Stimulated activated naive CD8-positive, alpha-beta T cell treated with anti-CD3 and anti-CD28 coated beads, Interleukin-15, Interleukin-2, amounts not matched to agents 100 ng/mL and 50 ng/mL, for 24 hours (primary cell): Measurements from ENCODE around the gene FAM228A.

Experiments
- H3K27ac Mint-ChIP-seq: one replicate; pipeline ENCODE4 v1.8.0; 2021; ENCODE audit warnings: mild to moderate bottlenecking, mixed read lengths
- H3K27me3 Mint-ChIP-seq: one replicate; pipeline ENCODE4 v1.8.0; 2021; ENCODE audit warnings: mixed read lengths
- H3K36me3 Mint-ChIP-seq: one replicate; pipeline ENCODE4 v1.8.0; 2021; ENCODE audit warnings: low read depth, mixed read lengths
- H3K4me1 Mint-ChIP-seq: one replicate; pipeline ENCODE4 v1.8.0; 2021; ENCODE audit warnings: low read depth, mixed read lengths
- H3K4me3 Mint-ChIP-seq: one replicate; pipeline ENCODE4 v1.8.0; 2021; ENCODE audit warnings: mild to moderate bottlenecking, mixed read lengths
- H3K9me3 Mint-ChIP-seq: one replicate; pipeline ENCODE4 v1.8.0; 2021; ENCODE audit warnings: mixed read lengths

FAM228A gene

DNA sequence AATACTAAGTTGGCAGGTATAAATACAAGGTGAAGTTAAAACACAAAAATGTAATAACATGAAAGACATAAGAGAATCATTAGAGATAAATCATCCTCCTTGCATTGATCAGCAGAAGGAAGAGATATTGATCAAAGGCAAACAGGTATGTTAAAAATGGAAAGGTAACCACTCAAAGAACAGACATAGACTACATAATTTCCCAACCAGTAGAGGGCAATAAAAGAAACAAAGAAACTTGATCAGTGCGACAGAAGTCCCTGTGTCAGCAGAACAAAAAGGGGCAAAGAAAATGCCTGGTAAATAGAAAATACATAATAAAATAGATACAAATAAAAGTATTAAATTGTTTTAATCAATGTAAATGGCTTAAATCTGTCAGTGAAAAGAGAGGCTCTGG is 53.6 kb downstream of the FAM228A start:
- no peak overlapping the region for H3K27ac Mint-ChIP-seq
- no peaks in the 10 kb centered on the region for H3K27me3 Mint-ChIP-seq
- no peaks in the 10 kb centered on the region for H3K4me1 Mint-ChIP-seq
- peaks cover 9% of the 10 kb centered on the region for H3K36me3 Mint-ChIP-seq
- H3K9me3 Mint-ChIP-seq = no peaks in the 10 kb centered on the region
- H3K4me3 Mint-ChIP-seq = no peak overlapping the region

DNA sequence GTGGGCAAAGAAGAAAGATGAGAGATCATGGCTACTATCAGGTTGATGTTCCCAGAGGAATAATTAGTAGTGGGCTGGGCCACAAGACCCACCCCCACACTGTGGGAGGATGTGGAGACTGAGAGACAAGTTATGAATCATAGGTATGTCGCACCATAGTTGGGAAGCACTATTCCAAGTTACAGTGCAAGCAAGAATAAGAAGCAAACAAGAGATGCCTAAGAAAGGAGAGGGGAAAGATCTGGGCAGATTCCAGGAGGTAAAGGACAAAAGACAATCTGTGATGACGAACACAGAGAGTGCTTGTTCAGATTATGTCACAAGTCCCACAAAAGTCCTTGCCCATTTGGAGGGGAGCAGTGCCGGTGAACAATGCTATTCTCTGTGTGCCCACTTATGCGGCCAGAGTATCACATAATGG is 56.6 kb downstream of the FAM228A start:
- H3K27me3 Mint-ChIP-seq = no peaks in the 10 kb centered on the region
- no peak overlapping the region for H3K4me3 Mint-ChIP-seq
- no peaks in the 10 kb centered on the region for H3K9me3 Mint-ChIP-seq
- no peak overlapping the region for H3K27ac Mint-ChIP-seq
- peaks cover 9% of the 10 kb centered on the region for H3K36me3 Mint-ChIP-seq
- no peaks in the 10 kb centered on the region for H3K4me1 Mint-ChIP-seq

DNA sequence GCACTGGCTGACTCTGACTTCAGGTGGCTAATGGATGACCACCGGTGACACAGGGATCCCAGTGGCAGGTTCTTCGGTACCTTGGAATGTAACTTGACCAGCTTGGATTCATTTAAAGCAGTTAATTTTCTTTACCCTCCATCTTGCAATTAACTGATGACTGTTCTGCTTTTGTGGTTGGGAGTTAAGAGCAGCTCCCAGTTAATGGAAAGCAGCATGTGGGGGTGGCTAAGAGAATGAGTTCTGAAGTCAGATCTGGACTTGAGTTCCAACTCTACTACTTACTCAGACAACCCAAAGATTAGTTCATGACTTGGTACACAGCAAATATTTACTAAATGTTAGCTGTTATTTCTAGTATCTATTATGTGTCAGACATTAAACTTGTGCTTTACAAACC is 58.5 kb downstream of the FAM228A start:
- Mint-ChIP-seq H3K27ac (no peak overlapping the region), H3K4me1 (no peaks in the 10 kb centered on the region), H3K27me3 (no peaks in the 10 kb centered on the region), H3K36me3 (peaks cover 9% of the 10 kb centered on the region), H3K4me3 (no peak overlapping the region), H3K9me3 (no peaks in the 10 kb centered on the region)

DNA sequence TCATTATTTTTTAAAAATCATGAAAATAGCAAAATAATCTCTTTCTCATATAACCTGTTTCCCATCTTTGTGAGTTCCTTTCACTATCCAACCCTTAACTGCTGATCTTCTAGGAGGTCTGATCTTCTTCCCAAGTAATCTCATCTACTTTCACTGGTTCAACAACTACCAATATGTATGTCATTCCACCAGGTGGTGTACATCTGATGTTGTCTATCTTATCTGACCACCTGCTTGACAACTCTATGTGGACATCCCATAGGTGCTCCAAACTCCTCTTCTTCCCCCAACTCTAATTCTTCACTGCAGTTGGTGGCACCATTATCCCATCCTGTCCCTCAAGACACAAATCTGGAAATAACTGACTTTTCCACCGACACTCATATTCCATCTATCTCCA is 62.5 kb downstream of the FAM228A start:
- Mint-ChIP-seq H3K27ac (peak overlapping the region; percentile 27), H3K36me3 (peaks cover 22% of the 10 kb centered on the region), H3K9me3 (no peaks in the 10 kb centered on the region), H3K27me3 (no peaks in the 10 kb centered on the region), H3K4me1 (no peaks in the 10 kb centered on the region), H3K4me3 (no peak overlapping the region)

DNA sequence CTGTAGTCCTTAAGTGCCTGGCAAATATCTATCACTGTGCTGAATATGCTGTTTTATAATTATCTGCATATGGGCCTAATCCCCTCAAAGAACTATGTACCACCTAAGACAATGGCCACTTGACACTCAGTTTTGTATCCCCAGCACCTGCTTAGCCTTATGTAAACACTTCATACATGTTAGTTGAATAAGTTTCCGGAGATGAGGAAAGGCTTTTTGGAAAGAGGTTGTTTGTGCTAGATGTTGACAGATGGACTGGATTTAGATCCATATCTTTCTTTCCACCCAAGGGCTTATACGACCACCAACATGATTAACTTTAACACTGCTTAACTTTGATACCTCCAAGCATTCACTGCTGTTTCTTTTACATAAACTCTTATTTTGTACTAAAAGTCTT is 63.3 kb downstream of the FAM228A start:
- Mint-ChIP-seq H3K9me3 (no peaks in the 10 kb centered on the region), H3K4me3 (no peak overlapping the region), H3K27me3 (no peaks in the 10 kb centered on the region), H3K4me1 (no peaks in the 10 kb centered on the region), H3K36me3 (peaks cover 30% of the 10 kb centered on the region), H3K27ac (no peak overlapping the region)

DNA sequence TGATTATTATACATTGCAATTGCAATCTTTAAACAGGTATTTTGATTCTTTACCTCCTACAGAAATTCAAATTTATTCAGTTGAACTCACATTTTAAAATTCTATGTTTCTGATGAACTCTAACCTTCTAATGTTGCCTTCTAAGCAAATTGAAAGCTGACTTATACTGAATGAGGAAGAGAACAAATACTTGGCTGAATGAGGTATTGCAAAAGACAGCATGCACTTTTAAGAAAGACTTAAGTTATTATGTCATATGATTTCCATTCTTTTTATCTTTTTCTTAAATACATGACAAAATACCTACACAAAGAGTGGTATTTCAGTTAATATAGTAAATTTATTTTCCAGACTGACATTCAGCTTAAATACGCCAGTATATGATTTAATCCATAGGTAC is 64.7 kb downstream of the FAM228A start:
- no peaks in the 10 kb centered on the region for H3K27me3 Mint-ChIP-seq
- no peaks in the 10 kb centered on the region for H3K9me3 Mint-ChIP-seq
- peaks cover 27% of the 10 kb centered on the region for H3K36me3 Mint-ChIP-seq
- H3K27ac Mint-ChIP-seq = no peak overlapping the region
- no peaks in the 10 kb centered on the region for H3K4me1 Mint-ChIP-seq
- no peak overlapping the region for H3K4me3 Mint-ChIP-seq
